SK-N-SH treated with all-trans-retinoic acid at 6 μM for 48 hours (cell line): Measurements from ENCODE around the gene L3MBTL1.

ENCODE experiments used
- CREB5 ChIP-seq: fragments of 250-450 bp; sonication (Bioruptor Pico); IDR thresholded peaks from 2 replicates; pipeline ENCODE4 v1.5.1; 2020; ENCODE audit warnings: low read depth, mild to moderate bottlenecking, moderate library complexity
- CSRNP3 ChIP-seq: fragments of 250-450 bp; sonication (Bioruptor Pico); IDR thresholded peaks from 2 replicates; pipeline ENCODE4 v1.5.1; 2021; ENCODE audit warnings: mild to moderate bottlenecking, moderate library complexity
- PATZ1 ChIP-seq: fragments of 250-450 bp; sonication (Bioruptor Pico); IDR thresholded peaks from 2 replicates; pipeline ENCODE4 v1.8.0; 2020; ENCODE audit warnings: mild to moderate bottlenecking, moderate library complexity, borderline replicate concordance
- TCF4 ChIP-seq: fragments of 250-450 bp; sonication (Bioruptor Pico); IDR thresholded peaks from 2 replicates; pipeline ENCODE4 v1.8.0; 2021; ENCODE audit warnings: mild to moderate bottlenecking, moderate library complexity, borderline replicate concordance
- TSHZ2 ChIP-seq: fragments of 250-450 bp; sonication (Bioruptor Pico); IDR thresholded peaks from 2 replicates; pipeline ENCODE4 v1.5.0; 2020; ENCODE audit warnings: mild to moderate bottlenecking, moderate library complexity
- ZNF565 ChIP-seq: fragments of 450-650 bp; formaldehyde crosslinking; conservative IDR thresholded peaks from 2 replicates; pipeline ENCODE4 v1.5.0; 2020; ENCODE audit warnings: low read depth, mild to moderate bottlenecking, moderate library complexity

- TF ChIP-seq PATZ1 (CRISPR knock-in tag): no peak
- TF ChIP-seq TCF4 (CRISPR knock-in tag): no peak
- TF ChIP-seq CSRNP3 (CRISPR knock-in tag): no peak
- no peak for TF ChIP-seq CREB5
- TF ChIP-seq TSHZ2 (CRISPR knock-in tag): no peak
- no peak for TF ChIP-seq ZNF565
Observed at GRCh38 chr20:43464219-43464790, 43.2 kb upstream of the L3MBTL1 start.
